Lung (tissue), 12 donors: ENCODE data around the gene KRT3. TPM values are rescaled to one million over a fixed set of nuclear protein-coding genes. Genes with fewer than 3 reads are reported as not detected.

Source experiments
- ATAC-seq: fragments of 200-7000 bp; cut with Tn5 transposase; one replicate; pipeline ENCODE4 v1.9.1; 2020; ENCODE audit warnings: moderate number of reproducible peaks; ENCODE audit not compliant: insufficient read depth, low FRiP score
- DNase-seq, 3 donors: peaks; one replicate each; pipeline ENCODE4 v3.0.0-alpha.2; 2013 to 2017
- H3K27ac ChIP-seq, 2 donors: one replicate each; pipeline ENCODE4 v1.5.1; 2013; ENCODE audit warnings: mild to moderate bottlenecking in 2 of 2, moderate library complexity in 2 of 2, control low read depth in 1 of 2, inconsistent platforms in 1 of 2, low read depth in 1 of 2, low read length in 1 of 2
- H3K27me3 ChIP-seq, 3 donors: one replicate each; pipeline ENCODE4 v1.5.1; 2013; ENCODE audit warnings: low read length in 2 of 3; ENCODE audit not compliant: control insufficient read depth in 3 of 3, insufficient read depth in 3 of 3
- H3K36me3 ChIP-seq, 4 donors: one replicate each; pipeline ENCODE4 v1.5.1; 2013; ENCODE audit warnings: low read length in 4 of 4, mild to moderate bottlenecking in 1 of 4, moderate library complexity in 1 of 4; ENCODE audit not compliant: control insufficient read depth in 4 of 4, insufficient read depth in 4 of 4
- H3K4me1 ChIP-seq, 5 donors: one replicate each; pipeline ENCODE4 v1.5.1; 2013; ENCODE audit warnings: low read length in 5 of 5, mild to moderate bottlenecking in 2 of 5, moderate library complexity in 1 of 5; ENCODE audit not compliant: control insufficient read depth in 5 of 5, insufficient read depth in 5 of 5
- H3K4me3 ChIP-seq: one replicate; pipeline ENCODE4 v1.5.1; 2013; ENCODE audit warnings: mild to moderate bottlenecking, control low read depth, moderate library complexity
- H3K9ac ChIP-seq, 2 donors: one replicate each; pipeline ENCODE4 v1.5.1; 2013; ENCODE audit warnings: low read length in 2 of 2, control low read depth in 1 of 2; ENCODE audit not compliant: insufficient read depth in 1 of 2
- H3K9me3 ChIP-seq, 4 donors: one replicate each; pipeline ENCODE4 v1.5.1; 2013; ENCODE audit warnings: low read length in 3 of 4, mild to moderate bottlenecking in 1 of 4, moderate library complexity in 1 of 4; ENCODE audit not compliant: control insufficient read depth in 4 of 4, insufficient read depth in 3 of 4
- WGBS, 2 donors: extraction: QIAGEN DNeasy Blood & Tissue Kit; methylation state at CpG; one replicate each; pipeline ENCODE4 v1.1.7; 2013; 5-methylcytosine and 5-hydroxymethylcytosine counted together
- polyA plus RNA-seq, 2 donors: library from polyadenylated mRNA; stranded (reverse); fragments of 200-250 nt; gene quantifications; one replicate each; pipeline ENCODE4 v1.2.1, GENCODE V29; 2013
- total RNA-seq, 2 donors: library from RNA; depleted of rRNA in 1 of 2; stranded (reverse); fragments of >200 nt in 1 of 2; gene quantifications; one replicate each; pipeline ENCODE4 v1.2.1, GENCODE V29; 2014 to 2021
- TF ChIP-seq, protein P1 (sequence below): IDR thresholded peaks from 2 replicates; pipeline ENCODE4 v1.5.1; 2012; ENCODE audit warnings: mild to moderate bottlenecking; ENCODE audit errors: control extremely low read depth, extremely low read depth
- donor health status: control.
- donor health status: control.
- donor health status: Bipolar disorder and iron deficiency.
- donor health status: healthy.
- donor health status: DM: yes; HTN: yes; CAD: no.

The KRT3 gene
- total and polyA plus RNA-seq, 4 donors: not detected

DNA sequence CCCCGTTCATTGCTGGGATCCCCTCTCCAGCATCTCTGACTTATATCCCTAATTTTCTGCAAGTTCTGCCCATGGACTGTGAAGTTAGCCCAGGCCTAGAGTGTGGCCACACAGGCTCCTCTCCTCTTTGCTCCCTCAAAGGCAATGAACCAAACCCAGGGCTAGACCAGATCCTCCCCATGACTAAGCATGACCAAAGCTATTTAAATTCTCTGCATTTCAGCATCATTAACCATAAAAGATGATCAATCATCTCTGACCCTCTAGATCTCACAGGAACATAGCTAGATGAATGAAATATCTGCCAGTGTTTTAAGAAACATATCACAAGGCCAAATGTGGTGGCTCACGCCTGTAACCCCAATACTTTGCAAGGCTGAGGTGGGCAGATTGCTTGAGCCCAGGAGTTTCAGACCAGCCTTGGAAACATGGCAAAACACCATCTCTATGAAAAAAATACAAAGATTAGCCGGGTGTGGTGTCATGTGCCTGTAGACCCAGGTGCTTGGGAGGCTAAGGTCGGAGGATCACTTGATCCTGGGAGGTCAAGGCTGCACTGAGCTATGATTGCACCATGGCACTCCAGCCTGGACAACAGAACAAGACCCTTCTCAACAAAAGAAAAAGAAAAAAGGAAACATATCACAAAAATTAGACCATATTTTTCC lies 2.2 kb upstream of the KRT3 start:
- Histone ChIP-seq H3K9me3 (no peaks in the 10 kb centered on the region), H3K27me3 (peaks cover 0 to 18% (median 3%) of the 10 kb centered on the region in 3 donors), H3K27ac (no peak overlapping the region), H3K9ac (no peak overlapping the region), H3K4me3 (no peak overlapping the region), H3K36me3 (no peaks in the 10 kb centered on the region), H3K4me1 (peaks cover 0 to 8% (median 0%) of the 10 kb centered on the region in 5 donors)
- TF ChIP-seq, protein P1, sequence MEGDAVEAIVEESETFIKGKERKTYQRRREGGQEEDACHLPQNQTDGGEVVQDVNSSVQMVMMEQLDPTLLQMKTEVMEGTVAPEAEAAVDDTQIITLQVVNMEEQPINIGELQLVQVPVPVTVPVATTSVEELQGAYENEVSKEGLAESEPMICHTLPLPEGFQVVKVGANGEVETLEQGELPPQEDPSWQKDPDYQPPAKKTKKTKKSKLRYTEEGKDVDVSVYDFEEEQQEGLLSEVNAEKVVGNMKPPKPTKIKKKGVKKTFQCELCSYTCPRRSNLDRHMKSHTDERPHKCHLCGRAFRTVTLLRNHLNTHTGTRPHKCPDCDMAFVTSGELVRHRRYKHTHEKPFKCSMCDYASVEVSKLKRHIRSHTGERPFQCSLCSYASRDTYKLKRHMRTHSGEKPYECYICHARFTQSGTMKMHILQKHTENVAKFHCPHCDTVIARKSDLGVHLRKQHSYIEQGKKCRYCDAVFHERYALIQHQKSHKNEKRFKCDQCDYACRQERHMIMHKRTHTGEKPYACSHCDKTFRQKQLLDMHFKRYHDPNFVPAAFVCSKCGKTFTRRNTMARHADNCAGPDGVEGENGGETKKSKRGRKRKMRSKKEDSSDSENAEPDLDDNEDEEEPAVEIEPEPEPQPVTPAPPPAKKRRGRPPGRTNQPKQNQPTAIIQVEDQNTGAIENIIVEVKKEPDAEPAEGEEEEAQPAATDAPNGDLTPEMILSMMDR: no peak
- no peak for ATAC-seq
- no peak for DNase-seq
- 94 to 95% methylated on average over 4 of the region's 4 CpGs for WGBS, 2 donors

DNA sequence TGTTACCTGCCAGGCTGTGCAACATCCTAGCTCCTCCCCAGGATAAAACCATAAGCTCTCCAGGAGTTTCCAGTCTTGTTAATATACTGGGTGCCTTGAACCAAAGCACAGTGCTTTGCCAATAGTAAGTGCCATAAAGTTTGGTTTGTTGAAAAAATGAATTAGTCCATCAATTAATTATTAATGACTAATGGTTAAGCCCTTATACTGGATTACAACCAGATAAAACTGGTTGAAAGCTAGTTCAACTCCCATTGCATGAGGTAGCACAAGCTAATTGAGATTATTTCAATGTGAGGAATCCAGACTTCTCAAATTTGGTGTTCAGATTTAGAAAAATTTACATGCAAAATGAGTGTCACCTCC lies 1.6 kb upstream of the KRT3 start:
- Histone ChIP-seq H3K36me3 (no peaks in the 10 kb centered on the region), H3K9me3 (no peaks in the 10 kb centered on the region), H3K27ac (no peak overlapping the region), H3K4me3 (no peak overlapping the region), H3K9ac (no peak overlapping the region), H3K4me1 (peaks cover 0 to 8% (median 0%) of the 10 kb centered on the region in 5 donors), H3K27me3 (peaks cover 0 to 18% (median 9%) of the 10 kb centered on the region in 3 donors)
- ATAC-seq (no peak), DNase-seq (no peak)
- TF ChIP-seq, protein P1: no peak

DNA sequence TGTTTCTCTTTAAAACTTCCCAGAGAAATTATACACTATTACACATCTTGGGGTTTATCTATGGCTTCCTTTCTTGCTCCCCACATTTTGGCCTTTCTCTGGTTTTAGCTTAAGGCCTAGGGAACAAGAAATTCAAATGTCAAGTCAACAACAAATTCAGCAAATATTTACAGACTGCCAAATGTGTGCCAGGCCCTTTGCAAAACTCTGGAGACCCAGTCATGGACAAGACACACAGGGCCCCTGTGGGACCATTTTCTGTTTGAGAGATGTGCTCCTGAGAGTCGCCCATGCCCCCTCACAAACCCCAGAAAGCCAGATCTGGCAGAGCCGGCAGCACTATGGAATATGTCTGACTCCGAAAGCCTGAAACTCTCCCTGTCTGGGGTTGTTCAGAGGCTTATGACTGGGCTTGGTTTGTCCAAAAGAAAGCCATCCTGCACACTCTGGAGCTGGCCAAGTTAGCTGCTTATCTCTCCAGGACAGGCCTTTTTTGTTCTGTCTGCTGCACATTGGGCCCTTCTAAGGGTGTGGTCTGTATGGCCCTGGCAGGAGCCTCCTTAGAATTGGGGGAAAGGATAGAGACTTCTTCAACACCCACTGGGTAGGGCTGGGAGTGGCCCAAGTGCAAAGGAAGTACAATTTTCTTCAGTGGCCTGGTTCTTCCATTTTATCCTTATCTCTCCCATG lies 1.1 kb upstream of the KRT3 start:
- no peaks in the 10 kb centered on the region for H3K36me3 ChIP-seq
- 90 to 94% methylated on average over 3 of the region's 3 CpGs for WGBS, 2 donors
- H3K4me3 ChIP-seq: no peak overlapping the region
- ATAC-seq (no peak), DNase-seq (no peak)
- H3K27ac ChIP-seq: no peak overlapping the region
- no peak overlapping the region for H3K9ac ChIP-seq
- H3K27me3 ChIP-seq: peaks cover 0 to 16% (median 7%) of the 10 kb centered on the region in 3 donors
- H3K9me3 ChIP-seq: no peaks in the 10 kb centered on the region
- TF ChIP-seq, protein P1: no peak
- peaks cover 0 to 8% (median 0%) of the 10 kb centered on the region in 5 donors for H3K4me1 ChIP-seq
